ENCODE measurements around the gene CFAP410. TPM values are rescaled to one million over a fixed set of nuclear protein-coding genes. Genes with fewer than 3 reads are reported as not detected.
"Not testable (repeated sequence)": the region's sequence is repeated elsewhere in the genome, so short reads cannot be mapped to it uniquely, and the experiment has no call there.

Gene CFAP410
- total RNA-seq, 1 donor from 2014 or later, result 9.6 TPM

DNA sequence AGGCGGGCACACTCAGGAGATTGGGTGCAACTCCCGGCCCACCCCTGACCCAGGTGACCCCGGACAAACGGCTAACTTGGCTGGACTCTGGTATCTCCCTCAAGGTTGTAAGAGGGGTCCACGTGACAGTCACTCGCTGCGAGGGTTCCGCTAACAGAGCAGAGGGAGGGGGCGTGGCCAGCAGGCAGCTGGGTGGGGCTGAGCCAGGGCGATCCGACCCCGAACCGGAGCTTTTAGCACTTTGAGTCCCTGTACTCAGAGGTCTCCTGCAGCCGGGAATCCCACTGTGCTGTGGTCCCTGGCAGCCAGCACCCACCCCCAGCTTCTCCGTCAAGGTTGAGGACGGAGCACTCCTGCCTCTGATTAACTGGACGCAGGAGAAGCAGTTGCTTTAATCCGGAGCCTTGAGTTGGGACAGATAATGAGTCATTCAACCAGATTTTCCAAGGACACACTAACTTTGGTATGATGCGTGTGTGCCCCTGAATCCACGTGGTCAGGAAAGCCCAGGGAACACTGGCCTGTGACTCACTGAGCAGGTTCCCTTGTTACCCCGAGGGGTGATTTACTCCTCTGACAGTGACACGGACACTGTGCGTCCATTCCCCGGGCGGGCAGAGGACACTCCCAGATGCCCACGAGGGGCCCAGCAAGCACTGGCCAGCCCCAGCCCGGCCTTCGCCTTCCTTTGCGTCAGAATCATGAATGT lies 31.0 kb upstream of the CFAP410 start:
- no peak for DNase-seq (ENCODE audit: low read depth, low spot score)

DNA sequence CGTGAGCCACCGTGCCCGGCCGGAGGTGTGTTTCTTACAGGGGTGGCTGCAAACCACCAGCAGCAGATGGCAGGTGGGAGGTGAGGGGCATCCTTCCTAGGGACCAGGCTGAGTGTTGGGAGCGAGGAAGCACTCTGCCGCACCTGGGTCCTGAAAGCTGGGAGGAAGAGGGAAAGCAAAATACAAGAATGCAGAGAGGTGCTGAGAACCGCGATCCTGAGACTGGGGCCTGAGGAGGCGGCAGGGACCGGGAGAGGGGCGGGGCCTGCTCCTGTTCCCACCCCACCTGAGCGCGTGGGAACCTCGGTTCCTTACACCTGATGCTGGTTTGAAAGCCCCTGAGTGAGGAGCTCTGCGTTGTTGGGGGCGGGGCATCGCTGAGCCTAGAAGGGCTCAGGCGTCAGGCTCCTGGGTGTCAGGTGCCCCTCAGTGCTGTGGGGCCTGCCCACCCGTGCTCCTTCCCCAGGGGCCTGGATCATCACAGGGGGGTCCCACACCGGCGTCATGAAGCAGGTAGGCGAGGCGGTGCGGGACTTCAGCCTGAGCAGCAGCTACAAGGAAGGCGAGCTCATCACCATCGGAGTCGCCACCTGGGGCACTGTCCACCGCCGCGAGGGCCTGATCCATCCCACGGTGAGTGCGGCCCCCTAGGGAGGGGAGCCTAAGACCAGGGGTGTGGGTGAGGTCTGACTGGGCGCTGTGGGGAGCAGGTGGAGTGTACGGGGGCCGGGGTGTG lies 29.7 kb upstream of the CFAP410 start:
- no peak for DNase-seq (ENCODE audit: low read depth, low spot score)

DNA sequence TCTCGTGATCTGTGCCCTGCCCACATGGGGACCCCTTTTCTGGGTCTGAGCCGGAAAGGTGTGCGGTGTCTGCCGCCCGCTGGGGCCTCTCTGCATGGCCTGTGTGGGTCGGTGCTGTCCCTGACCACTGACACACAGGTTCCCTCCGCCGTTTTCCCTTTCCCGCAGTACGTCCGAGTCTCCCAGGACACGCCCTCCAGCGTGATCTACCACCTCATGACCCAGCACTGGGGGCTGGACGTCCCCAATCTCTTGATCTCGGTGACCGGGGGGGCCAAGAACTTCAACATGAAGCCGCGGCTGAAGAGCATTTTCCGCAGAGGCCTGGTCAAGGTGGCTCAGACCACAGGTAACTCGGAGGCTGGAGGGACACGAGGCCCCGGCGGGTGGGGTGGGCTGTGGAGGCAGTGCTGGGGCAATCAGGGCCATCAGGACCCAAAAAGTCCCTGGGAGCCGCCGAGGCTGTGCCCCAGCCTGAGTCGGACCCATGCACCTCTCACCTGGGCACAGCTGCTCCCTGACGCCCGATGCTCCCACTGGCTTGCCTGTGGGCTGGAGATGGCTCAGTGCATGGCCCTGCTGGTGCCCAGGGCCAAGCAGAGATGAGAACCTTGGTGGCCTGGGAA lies 27.5 kb upstream of the CFAP410 start:
- DNase-seq (ENCODE audit: low read depth, low spot score), result no peak

DNA sequence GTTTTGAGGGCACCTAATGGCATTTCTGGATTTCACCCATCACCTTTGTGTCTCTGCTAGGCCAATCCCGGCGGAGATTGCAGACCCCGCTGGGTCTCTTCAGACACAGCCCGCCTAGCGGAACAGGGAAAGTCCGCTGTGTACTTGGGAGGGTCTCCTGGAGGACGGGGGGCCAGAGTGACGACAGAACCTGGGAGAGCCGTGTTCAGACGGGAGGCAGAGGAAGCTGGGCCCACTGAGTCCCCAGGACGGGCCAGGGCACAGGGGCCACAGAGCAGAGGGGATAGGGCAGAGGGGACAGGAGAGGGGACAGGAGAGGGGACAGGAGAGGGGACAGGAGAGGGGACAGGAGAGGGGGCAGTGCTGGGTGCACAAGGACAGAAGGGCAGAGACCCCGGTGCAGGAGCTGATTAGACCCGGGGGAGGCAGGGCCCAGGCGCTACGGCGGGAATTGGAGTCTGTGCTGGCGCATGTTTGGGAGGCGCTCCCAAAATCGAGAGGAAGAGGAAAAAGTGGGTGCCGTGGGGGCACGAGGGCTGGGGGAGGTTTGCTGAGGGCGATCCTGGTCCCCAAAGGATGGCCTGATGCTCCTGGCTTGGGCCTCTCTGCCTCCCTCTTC lies 26.9 kb upstream of the CFAP410 start:
- DNase-seq (ENCODE audit: low read depth, low spot score), result no peak

DNA sequence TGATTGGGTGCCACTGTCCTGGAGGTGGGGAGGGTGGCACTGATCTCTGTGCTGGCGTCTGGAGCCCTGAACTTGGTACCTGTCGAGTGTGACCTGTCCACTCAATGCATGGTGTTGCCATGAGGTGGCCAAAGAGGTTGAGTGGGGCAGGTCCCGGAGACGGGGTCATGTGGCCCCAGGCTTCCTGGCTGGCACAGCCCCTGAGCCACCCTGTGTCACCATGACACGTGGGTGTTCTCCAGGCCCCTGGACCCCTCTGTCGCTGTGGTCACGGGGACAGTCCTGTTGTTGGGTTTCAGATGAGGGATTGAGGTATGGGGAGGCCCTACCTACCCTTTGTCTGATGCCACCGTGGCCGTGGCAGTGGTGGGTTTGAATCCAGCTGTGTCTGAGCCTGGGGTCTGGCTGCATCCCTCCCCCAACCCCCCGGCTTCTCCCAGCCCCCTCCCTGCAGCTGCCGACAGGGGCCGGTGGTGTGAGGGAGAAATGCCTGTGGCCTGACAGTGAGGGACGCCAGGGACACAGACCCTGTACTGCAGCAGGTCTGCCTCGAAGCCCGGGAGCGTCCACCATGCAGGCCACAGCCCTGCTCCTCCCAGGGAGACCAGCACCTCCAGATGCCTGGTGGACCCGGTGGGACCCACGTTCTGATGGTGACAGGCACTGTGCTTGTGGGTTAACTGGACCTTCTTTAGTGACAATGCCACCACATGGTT lies 26.2 kb upstream of the CFAP410 start:
- no peak for DNase-seq (ENCODE audit: low read depth, low spot score)

DNA sequence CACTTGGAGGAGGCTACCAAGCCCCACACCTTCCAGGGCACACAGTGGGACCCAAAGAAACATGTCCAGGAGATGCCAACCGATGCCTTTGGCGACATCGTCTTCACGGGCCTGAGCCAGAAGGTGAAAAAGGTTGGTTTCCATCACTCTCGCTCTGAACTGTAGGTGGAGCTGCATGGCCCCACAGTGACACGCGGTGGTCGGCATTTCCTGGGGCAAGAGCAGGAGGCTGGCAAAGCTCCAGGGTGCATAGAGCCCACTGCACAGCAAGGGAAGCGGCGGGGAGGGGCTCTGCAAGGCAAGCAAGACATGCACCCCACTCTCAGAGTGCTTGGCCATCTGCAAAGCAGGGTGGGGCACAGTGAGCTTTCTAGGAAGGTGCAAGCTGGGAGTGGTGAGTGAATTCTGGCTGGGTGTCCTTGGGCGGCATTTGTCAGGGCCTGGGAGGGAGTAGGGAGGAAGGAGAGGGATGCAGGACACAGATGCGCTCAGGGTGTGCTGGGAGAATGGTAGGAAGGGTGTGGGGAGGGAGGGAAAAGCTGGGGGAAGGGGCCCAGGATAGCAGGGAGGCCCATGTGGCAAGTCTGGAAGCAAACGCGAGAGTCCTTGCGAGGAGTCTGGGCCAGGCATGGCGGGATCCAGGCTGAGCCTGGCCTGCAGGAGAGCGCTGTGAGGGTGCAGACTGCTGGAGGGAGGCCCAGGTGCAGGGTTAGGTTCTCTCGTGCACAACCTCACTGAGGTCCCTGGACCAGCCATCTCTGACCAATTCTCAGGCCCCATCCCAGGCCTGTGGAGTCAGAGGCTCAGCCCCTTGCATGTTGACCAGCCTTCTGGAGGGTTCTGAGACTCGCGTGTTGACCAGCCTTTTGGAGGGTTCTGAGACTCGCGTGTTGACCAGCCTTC lies 25.2 kb upstream of the CFAP410 start:
- no peak for DNase-seq (ENCODE audit: low read depth, low spot score)

DNA sequence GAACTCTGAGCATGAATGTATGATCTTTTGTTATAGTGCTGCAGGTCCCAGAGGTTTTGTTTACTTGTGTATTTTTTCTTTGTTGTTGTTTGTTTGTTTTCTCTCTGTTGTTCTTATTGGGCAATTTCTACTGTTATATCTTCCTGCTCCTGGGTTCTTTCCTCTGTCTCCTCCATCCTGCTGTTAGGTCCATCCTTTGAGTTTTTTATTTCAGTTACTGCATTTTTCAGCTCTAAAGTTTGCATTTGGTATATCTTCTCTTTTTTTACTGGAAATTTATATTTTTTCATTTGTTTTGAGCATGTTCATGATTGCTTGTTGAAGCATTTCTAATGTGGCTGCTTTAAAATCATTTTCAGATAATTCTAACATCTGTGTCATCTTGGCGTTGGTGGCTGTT lies 24.1 kb upstream of the CFAP410 start:
- DNase-seq (ENCODE audit: low read depth, low spot score), result no peak

DNA sequence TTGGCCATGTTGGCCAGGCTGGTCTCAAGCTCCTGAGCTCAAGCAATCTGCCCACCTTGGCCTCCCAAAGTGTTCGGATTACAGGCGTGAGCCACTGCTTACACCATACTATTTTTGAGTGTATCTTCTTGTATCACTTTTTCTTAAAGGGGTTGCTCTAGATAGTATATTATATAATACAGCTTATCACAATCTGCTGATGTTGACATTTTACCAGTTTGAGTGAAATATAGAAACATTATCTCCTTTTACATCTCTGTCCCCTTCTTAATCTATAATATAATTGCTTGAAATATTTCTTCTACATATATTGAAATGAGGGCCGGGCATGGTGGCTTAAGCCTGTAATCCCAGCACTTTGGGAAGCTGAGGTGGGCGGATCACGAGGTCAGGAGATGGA lies 22.7 kb upstream of the CFAP410 start:
- DNase-seq (ENCODE audit: low read depth, low spot score), result not testable (repeated sequence)

DNA sequence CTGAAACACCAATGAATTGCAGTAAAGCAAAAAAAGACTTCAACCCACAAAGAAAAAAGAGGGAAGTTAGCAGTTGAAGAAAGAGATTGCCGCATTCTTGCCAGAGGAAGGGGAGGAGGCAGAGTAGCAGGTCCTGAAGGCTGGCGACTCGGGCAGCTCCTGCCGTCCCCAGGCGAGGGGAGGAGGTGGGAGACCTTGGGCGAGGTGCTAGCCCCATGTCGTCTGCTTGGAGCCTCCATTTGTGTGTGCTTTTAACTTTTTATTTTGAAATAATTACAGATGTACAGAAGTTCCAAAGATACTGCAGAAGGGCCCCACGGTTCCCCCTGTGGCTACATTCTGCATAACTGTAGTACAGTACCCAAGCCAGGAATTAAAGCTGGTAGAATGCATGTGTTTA lies 21.0 kb upstream of the CFAP410 start:
- no peak for DNase-seq (ENCODE audit: low read depth, low spot score)

DNA sequence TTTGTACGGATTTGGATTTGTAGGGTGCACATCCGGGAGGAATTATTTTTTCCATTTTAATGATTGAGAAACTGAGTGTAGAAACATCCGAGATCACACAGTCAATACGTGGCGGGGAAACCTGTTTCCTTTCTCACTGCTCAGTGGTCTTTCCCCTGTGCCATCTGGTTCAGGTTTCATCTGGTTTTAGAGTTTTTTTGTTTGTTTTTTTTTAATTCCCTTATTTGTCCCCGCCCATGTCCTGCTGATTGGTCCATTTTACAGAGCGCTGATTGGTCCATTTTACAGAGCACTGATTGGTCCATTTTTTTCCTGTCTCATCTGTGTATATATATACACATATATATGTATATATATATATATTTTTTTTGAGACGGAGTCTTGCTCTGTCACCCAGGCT lies 20.2 kb upstream of the CFAP410 start:
- DNase-seq (ENCODE audit: low read depth, low spot score), result no peak

DNA sequence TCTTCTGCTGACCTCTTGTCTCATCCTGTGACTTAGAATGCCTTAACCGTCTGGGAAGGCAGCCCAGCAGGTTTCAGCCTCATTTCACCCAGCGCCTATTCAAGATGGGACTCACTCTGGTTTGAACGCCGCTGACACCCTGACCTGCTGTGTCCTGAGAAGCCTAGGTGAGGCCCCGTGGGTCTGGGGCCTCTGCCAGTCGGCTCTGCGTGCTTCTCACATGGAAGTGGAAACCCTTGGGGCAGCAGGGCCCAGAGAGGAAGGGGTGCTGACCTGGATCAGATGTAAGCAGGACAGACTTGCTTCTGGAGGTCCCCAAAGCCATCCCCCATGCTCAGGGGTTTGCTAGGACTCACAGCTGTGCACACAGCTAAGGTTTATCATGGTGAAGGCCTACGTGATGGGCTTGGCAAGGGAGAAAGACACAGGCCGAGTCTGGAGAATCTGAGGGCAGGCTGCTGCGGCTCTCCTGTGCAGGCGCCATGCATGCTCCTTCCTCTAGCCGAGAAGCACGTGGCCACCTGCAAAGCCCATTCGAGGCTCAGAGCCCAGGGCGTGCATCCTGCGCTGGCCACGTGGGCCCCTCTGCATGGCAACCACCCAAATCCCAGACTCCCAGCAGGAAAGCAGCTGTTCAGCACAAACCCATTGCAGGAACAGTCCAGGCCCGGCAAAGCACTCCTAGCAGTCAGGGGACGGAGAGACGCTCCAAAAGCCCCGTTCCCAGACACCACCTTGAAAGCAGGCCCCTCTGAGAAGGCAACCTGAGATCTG lies 18.1 kb upstream of the CFAP410 start:
- DNase-seq (ENCODE audit: low read depth, low spot score), result no peak

DNA sequence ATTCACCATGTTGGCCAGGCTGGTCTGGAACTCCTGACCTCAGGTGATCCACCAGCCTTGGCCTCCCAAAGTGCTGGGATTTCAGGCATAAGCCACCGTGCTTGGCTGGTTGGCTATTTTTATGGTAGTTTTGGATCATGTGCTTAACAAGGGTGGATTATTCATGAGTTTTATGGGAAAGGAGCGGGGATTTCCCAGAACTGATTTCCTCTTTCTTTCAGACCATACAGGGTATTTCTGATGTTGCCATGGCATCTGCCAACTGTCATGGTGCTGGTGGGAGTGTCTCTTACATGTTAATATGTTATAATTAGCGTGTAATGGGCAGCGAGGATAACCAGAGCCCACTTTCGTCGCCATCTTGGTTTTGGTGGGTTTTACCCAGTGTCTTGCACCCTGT lies 17.4 kb upstream of the CFAP410 start:
- DNase-seq (ENCODE audit: low read depth, low spot score), result no peak

DNA sequence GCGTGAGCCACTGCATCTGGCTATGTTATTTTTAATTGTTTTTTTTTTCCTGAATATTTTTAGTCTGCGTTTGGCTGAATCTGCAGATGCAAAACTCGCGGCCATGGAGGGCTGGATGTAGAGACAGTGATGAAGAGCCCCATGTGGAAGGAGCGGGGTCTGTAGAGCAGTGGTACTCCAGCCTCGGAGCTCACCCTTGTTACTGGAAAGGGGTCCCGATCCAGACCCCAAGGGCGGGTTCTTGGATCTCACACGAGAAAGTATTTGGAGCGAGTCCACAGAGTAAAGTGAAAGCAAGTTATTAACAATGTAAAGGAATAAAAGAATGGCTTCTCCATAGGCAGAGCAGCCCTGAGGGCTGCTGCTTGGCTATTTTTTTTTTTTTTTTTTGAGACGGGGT lies 17.0 kb upstream of the CFAP410 start:
- DNase-seq (ENCODE audit: low read depth, low spot score), result no peak

DNA sequence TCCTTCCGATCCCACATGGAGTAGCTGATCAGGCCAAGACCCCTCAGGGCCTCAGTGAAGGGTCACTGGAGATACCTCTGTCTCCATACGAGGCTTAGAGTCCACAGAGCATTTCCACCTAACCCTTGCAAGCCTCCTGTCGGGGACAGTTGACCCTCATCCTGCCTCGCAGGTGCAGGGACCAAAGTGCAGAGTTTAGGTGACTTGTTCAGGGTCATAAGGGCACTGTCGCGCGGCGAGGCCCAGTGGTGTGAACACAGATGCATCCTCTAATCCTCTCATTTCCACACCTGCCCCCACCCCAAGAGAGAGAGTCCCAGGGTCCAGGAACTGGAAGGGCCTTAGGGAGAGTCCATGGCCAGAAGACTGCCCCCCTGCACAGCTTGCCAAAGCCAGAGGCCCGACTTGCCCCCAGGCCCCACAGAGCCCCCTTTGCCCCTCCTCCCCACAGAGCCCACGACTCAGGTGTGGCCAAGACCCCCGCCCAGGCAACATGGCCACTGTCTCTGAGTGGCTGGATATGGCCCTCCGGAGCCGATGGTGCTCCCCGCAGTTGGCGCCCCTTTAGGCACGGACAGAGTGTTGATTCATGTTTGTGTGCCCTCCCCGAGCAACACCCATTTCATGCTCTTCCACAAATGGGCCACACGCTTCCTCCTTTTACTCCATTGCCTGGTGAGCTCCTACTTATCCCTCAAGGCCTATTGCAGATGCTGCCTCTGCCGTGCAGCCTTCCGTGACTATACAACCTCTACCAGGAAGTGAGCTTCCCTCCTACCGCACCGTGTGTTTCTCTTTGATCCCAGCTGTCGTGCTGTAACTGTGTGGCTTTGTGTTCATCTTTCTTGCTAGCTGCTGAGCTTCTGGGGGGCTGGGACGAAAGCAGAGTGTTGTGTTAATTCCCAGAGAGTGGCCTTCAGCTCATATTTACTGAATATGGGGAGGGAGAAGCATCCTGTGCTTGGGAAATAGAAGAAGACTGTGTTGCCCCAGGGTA lies 15.9 kb upstream of the CFAP410 start:
- DNase-seq (ENCODE audit: low read depth, low spot score), result no peak

DNA sequence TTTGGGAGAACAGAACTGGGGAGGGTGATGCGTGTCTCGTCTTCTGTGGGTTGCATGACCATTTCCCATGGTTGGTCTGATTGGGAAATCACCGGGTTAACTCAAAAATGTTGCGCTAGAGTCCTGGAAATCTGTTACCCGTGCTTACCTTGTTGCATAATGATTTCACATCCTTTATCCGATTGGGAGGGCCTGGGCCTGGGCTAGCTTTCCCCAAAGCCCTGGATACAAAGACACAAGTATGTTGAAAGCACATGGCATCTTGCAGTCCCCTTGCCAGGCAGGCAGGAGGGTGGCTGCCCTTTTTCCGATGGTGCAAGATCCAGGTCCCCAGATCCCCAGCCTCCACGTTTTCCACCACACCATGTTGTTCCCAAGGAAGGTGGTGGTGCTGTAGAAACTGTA lies 14.8 kb upstream of the CFAP410 start:
- DNase-seq (ENCODE audit: low read depth, low spot score), result no peak

DNA sequence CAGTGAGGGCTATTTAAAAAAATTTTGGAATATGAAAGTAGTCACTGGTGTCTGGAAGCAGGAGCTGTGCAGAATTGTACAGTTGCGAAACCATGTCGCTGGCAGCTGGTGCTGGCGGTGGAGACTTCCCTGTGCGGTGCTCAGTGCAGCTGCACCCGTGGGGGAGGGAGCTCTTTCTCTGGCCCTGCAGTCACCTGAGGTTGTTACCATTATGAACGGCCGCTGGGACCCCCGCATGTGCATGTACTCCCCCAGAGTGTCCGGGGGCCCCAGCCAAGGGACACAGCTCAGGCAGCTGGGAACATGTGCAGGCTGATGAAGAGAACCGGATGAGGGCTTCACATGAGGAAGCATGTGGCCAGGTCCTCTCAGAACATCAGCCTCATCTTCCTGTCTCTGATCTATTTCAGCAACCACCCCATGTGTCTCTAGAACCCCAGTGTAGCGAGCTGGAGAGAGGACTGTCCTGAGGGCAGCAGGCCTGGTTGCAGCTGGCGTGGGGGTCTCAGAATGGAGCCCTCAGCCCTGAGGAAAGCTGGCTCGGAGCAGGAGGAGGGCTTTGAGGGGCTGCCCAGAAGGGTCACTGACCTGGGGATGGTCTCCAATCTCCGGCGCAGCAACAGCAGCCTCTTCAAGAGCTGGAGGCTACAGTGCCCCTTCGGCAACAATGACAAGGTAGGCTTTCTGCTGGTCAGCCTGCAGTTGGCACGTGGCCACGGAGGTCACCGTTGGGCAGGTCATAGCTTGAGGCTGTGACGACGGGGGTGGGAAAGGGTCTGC lies 14.2 kb upstream of the CFAP410 start, which contains the start of gene TRPM2:
TSS of gene TRPM2 (plus strand) at position 431 of the 780 bp plus-strand sequence. CDS start at position 511, 80 bp downstream.
- no peak for DNase-seq (ENCODE audit: low read depth, low spot score)

DNA sequence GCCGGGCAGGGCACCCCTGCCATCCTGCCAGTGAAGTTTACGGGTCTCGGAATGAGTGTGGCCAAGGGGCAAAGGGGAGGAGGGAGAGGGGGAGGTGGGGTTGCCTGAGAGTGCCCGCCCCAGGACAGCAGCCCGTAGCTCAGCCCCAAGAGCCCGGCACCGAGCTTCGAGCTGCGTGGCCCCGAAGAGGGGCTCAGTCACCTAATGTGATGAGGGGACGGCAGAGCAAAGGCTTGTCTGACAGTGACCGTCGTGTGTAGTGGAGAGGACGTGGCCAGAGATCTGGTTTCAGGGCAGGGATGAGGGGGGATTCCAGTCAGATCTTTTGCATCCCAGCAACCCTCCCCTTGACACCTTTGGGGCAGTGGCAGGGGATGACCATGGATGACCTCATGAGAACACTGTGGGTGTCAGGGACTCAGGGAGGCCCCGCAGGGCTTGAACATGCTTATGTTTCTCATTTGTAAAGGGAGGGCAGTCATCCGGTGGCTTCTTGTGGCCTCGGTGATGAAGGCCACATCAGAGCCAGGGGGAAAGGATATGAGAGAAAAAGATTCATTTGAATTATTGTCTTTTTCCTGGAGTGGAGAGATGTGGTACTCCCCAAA lies 13.2 kb upstream of the CFAP410 start:
- DNase-seq (ENCODE audit: low read depth, low spot score), result no peak

Data from pulmonary artery endothelial cell (primary cell).